ENCODE results near the gene UPK3A. TPM values are rescaled to one million over a fixed set of nuclear protein-coding genes. Genes with fewer than 3 reads are reported as not detected.

Gene UPK3A
- total and polyA plus RNA-seq, 2 of the 13 experiments (the other 11 are each of a cell fraction or from before 2014, with no cell fraction given): 10.5 to 13.8 TPM

- no peak for TF ChIP-seq TIGD3 (CRISPR knock-in tag; IDR thresholded peaks at IDR 0.05; ENCODE audit: borderline replicate concordance)
- no peak for TF ChIP-seq U2AF2 (IDR thresholded peaks at IDR 0.05; ENCODE audit: low read depth, low read length)
- TF ChIP-seq ZBTB20 (CRISPR knock-in tag; IDR thresholded peaks at IDR 0.05; ENCODE audit: borderline replicate concordance, low read depth): no peak; the same call in 1 of the 2 replicates
- no peak for TF ChIP-seq ZNF644 (CRISPR knock-in tag; IDR thresholded peaks at IDR 0.05; ENCODE audit: low read depth)
- TF ChIP-seq PATZ1 (CRISPR knock-in tag; IDR thresholded peaks at IDR 0.05): peak; percentile 81
- TF ChIP-seq ZNF432 (CRISPR knock-in tag; IDR thresholded peaks at IDR 0.05; ENCODE audit: borderline replicate concordance): no peak
- no peak for TF ChIP-seq HOXA3 (CRISPR knock-in tag; IDR thresholded peaks at IDR 0.05)
- TF ChIP-seq ZNF720 (CRISPR knock-in tag; IDR thresholded peaks at IDR 0.05): no peak
- TF ChIP-seq ZNF17 (CRISPR knock-in tag; IDR thresholded peaks at IDR 0.05): no peak
- 0 out of 2 replicates have a peak, but pooled peaks have one; percentile 6 for TF ChIP-seq FOXO1 (CRISPR knock-in tag; IDR thresholded peaks at IDR 0.05)
- peak; percentile 38 for TF ChIP-seq STAG1 (CRISPR knock-in tag; IDR thresholded peaks at IDR 0.05)
- TF ChIP-seq ZNF513 (CRISPR knock-in tag; conservative IDR thresholded peaks at IDR 0.05): no peak
- no peak for TF ChIP-seq ARNT (IDR thresholded peaks at IDR 0.05)
- TF ChIP-seq NONO (IDR thresholded peaks at IDR 0.05): no peak
- no peak; the same call in 1 of the 2 replicates for TF ChIP-seq NONO (CRISPR knock-in tag; conservative IDR thresholded peaks at IDR 0.05)
- TF ChIP-seq ZNF572 (CRISPR knock-in tag; IDR thresholded peaks at IDR 0.05): no peak
- no peak for TF ChIP-seq ZBTB44 (CRISPR knock-in tag; IDR thresholded peaks at IDR 0.05)
- TF ChIP-seq ZNF850 (CRISPR knock-in tag; conservative IDR thresholded peaks at IDR 0.05): no peak
- TF ChIP-seq TEAD2 (CRISPR knock-in tag; IDR thresholded peaks at IDR 0.05): no peak
- no peak; the same call in 2 of the 3 replicates for TF ChIP-seq MXI1 (IDR thresholded peaks at IDR 0.05; ENCODE audit: borderline replicate concordance, low read depth, low read length)
- TF ChIP-seq SRY (CRISPR knock-in tag; IDR thresholded peaks at IDR 0.05): no peak
- TF ChIP-seq HNRNPK (IDR thresholded peaks at IDR 0.05; ENCODE audit: low read depth, low read length, poor library complexity, severe bottlenecking): no peak
- TF ChIP-seq BCLAF1 (IDR thresholded peaks at IDR 0.05): no peak
Observed at GRCh38 chr22:45272498-45272897, 12.3 kb upstream of the UPK3A start (continued).
